COLO829 (cell line): Measurements from ENCODE around the gene SPAG6.
"Not testable (repeated sequence)": the region's sequence is repeated elsewhere in the genome, so short reads cannot be mapped to it uniquely, and the experiment has no call there.

ENCODE experiments used
- DNase-seq: peaks from one replicate; pipeline ENCODE4 v3.0.0; 2012; ENCODE audit warnings: low spot score

The SPAG6 gene

GRCh38 chr10:22345301-22346095, at the start of gene SPAG6:
Gene SPAG6, plus strand, starts transcription at chr10:22345496. Its CDS starts 116 bp downstream, at chr10:22345612.
- no peak for DNase-seq

- no peak for DNase-seq
Observed at GRCh38 chr10:22301193-22301592, 44.1 kb upstream of the SPAG6 start.

- no peak for DNase-seq
Observed at GRCh38 chr10:22303461-22303860, 41.8 kb upstream of the SPAG6 start.

GRCh38 chr10:22305721-22306120, 39.6 kb upstream of the SPAG6 start:
- DNase-seq: no peak

GRCh38 chr10:22308390-22308789, 36.9 kb upstream of the SPAG6 start:
- no peak for DNase-seq

GRCh38 chr10:22309180-22310000, 35.9 kb upstream of the SPAG6 start:
- no peak for DNase-seq

- DNase-seq: not testable (repeated sequence)
Observed at GRCh38 chr10:22310012-22310411, 35.3 kb upstream of the SPAG6 start.

- no peak for DNase-seq
Observed at GRCh38 chr10:22310928-22311327, 34.4 kb upstream of the SPAG6 start.

- no peak for DNase-seq
Observed at GRCh38 chr10:22314852-22315251, 30.4 kb upstream of the SPAG6 start.

- no peak for DNase-seq
Observed at GRCh38 chr10:22315455-22316285, 29.6 kb upstream of the SPAG6 start.

- peak; percentile 55 for DNase-seq
Observed at GRCh38 chr10:22316286-22317075, 28.8 kb upstream of the SPAG6 start, which contains the start of gene COMMD3. Gene COMMD3, plus strand, starts transcription at chr10:22316388. Its CDS starts 30 bp downstream, at chr10:22316418.

- DNase-seq: no peak
Observed at GRCh38 chr10:22317076-22317370, 28.3 kb upstream of the SPAG6 start.

GRCh38 chr10:22317771-22318565, 27.3 kb upstream of the SPAG6 start:
- DNase-seq: no peak

GRCh38 chr10:22318772-22319171, 26.5 kb upstream of the SPAG6 start:
- no peak for DNase-seq

- DNase-seq: no peak
Observed at GRCh38 chr10:22319547-22319979, 25.7 kb upstream of the SPAG6 start.

GRCh38 chr10:22319980-22320558, 25.2 kb upstream of the SPAG6 start:
- no peak for DNase-seq

GRCh38 chr10:22320591-22321155, 24.6 kb upstream of the SPAG6 start, which contains the start of gene BMI1:
Gene BMI1, plus strand, starts transcription at chr10:22321099. Its CDS starts 5,351 bp downstream, at chr10:22326450.
- peak; percentile 74 for DNase-seq

GRCh38 chr10:22321156-22321923, 24.0 kb upstream of the SPAG6 start:
- DNase-seq: no peak
